KOPT-K1 (cell line): ENCODE results near the gene CTNNA3.

Source experiments
- H3K27ac ChIP-seq: fragments of 200-600 bp; sonication (generic); 2 replicates; pipeline ENCODE4 v1.5.1; 2016; ENCODE audit warnings: antibody characterized with exemption, mild to moderate bottlenecking, low read depth, low read length; ENCODE audit not compliant: poor library complexity, severe bottlenecking
- H3K36me3 ChIP-seq: fragments of 200-600 bp; sonication (generic); 2 replicates; pipeline ENCODE4 v1.5.1; 2017; ENCODE audit warnings: antibody characterized with exemption, mild to moderate bottlenecking, low read length, moderate library complexity; ENCODE audit not compliant: insufficient read depth
- H3K9me3 ChIP-seq: fragments of 200-600 bp; sonication (generic); 2 replicates; pipeline ENCODE4 v1.5.1; 2017; ENCODE audit warnings: antibody characterized with exemption, low read length, mild to moderate bottlenecking; ENCODE audit not compliant: insufficient read depth, poor library complexity, severe bottlenecking

Gene CTNNA3

GRCh38 chr10:66326876-66327275 lies 1369.1 kb downstream of the CTNNA3 start:
- Histone ChIP-seq H3K36me3 (no peaks in the 10 kb centered on the region), H3K27ac (no peak overlapping the region), H3K9me3 (no peaks in the 10 kb centered on the region)

- H3K27ac ChIP-seq = no peak overlapping the region
- H3K9me3 ChIP-seq = no peaks in the 10 kb centered on the region
- H3K36me3 ChIP-seq = no peaks in the 10 kb centered on the region
Observed at GRCh38 chr10:66322777-66323176, 1373.2 kb downstream of the CTNNA3 start.

DNA sequence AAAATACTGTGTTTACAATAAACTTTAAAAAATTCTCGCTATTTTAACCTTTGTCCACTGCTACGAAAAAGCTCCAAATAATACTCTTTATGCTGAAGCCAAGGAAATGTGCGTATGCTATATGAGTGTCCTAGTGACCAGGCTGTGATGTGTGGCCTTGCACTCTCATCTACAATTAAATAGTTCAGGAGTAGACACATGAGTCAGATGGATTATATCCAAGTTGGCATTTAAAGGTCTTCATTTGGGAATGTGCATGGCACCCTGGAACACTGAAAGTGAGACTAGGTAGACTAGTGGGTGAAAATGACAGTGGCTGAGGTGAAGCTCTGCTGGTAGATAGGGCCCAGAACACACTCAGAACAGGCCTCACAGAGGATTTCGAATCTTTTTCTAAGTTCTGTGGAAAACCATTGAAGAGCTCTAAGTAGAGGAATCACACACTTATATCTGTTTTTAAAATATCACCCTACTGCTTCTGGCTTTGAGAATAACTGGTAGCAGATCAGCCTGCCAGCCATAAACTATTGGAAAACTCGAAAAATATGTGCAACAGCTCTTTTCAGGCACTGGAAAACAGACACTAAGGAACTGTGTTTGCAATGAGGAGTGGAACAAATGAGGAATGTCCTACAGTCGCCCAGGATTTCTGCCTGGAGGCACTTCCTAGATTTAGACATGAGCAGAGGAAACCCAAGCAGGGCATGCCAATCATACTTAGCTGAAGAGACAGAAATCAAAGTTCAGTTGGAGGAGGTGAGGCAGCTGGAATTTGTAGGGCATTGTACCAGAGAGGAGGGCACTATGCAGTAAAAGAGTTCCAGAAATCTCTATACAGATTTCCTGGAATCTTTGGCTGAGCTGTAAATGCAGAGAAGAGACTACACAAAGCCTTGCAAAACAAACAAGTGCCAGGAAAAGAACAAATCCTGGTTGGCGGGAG lies 1374.0 kb downstream of the CTNNA3 start:
- no peaks in the 10 kb centered on the region for H3K9me3 ChIP-seq
- no peaks in the 10 kb centered on the region for H3K36me3 ChIP-seq
- H3K27ac ChIP-seq = no peak overlapping the region

DNA sequence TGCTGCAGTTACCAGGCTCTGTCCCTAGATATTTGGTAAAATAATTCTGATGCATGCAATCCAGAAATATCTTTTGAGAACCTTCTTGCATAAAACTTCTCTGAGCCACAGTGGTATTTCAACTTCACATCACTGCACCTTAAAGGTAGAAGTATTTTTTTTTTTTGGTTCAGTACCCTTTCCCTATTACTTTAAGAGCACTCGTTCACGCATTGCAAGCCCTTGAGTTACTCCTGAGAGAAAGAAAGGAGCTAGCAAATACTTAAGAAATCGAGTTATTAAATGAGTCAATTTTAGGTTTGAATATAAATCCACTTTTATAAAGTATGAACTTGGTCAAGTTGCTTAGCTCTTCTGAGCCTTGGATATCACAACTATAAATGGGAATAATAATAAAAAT lies 1377.2 kb downstream of the CTNNA3 start:
- Histone ChIP-seq H3K27ac (no peak overlapping the region), H3K9me3 (no peaks in the 10 kb centered on the region), H3K36me3 (no peaks in the 10 kb centered on the region)

DNA sequence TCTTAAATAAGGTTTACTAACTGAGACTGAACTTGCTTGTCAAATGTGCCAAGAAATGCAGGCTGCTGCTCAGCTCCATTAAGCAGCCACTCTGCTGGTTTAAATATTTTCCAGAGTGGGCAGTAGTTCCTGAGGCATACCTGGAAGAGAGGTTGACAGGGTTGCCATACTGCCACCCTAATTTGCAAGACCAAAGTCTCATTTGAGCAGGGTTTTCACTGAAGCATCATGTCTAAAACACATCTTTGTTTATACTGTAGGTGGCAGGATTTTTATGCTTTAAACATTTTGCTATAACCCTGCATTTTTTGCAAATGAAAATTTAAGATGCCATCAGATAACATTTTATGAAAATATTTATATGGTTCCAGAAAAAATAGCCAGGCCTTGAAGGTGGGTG lies 1388.2 kb downstream of the CTNNA3 start:
- Histone ChIP-seq H3K36me3 (no peaks in the 10 kb centered on the region), H3K9me3 (no peaks in the 10 kb centered on the region), H3K27ac (no peak overlapping the region)

GRCh38 chr10:66301078-66301477 lies 1394.9 kb downstream of the CTNNA3 start:
- no peak overlapping the region for H3K27ac ChIP-seq
- H3K9me3 ChIP-seq = no peaks in the 10 kb centered on the region

GRCh38 chr10:66295602-66296001 lies 1400.4 kb downstream of the CTNNA3 start:
- no peak overlapping the region for H3K27ac ChIP-seq
- no peaks in the 10 kb centered on the region for H3K9me3 ChIP-seq
- H3K36me3 ChIP-seq = no peaks in the 10 kb centered on the region

More at GRCh38 chr10:66301078-66301477, 1394.9 kb downstream of the CTNNA3 start:
- H3K36me3 ChIP-seq = no peaks in the 10 kb centered on the region

- Histone ChIP-seq H3K36me3 (no peaks in the 10 kb centered on the region), H3K9me3 (no peaks in the 10 kb centered on the region), H3K27ac (no peak overlapping the region)
Observed at GRCh38 chr10:66294538-66294937, 1401.5 kb downstream of the CTNNA3 start.

DNA sequence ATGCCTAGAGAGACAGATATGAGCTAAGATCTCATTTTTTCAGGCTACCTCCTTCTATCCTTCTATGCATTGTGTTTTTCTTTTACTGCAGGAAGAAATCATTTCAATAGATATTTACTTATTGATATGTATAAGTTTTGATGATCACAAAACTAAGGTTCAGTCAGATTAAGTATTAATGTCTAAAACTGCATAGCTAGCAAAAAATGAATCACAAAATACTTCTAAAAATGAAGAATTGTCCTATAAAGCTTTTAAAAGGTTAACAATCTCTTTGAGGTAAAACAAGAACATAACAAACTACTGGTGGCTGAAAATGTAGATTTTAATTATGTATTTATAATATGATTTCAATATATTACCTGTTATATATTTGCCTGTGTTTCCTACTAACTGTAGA lies 1403.1 kb downstream of the CTNNA3 start:
- Histone ChIP-seq H3K9me3 (no peaks in the 10 kb centered on the region), H3K27ac (no peak overlapping the region), H3K36me3 (no peaks in the 10 kb centered on the region)

DNA sequence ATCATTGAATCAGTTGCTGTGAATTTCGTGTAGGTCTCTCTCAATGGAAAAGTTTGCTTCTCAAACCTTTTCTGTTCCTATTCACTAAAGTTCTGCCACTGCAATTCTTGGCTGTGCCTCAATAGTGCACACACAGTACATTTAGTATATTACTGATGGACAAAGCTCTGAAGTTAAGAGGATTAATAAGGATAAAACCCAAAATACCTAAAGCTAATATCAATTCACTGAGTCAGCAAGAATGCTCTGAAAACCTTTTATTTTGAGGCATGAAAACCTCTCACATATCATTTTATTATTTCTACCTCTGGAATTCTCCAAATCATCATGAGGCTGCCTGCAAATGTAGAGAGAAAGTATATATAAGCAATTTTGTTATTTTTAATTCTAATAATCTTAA lies 1403.5 kb downstream of the CTNNA3 start:
- no peaks in the 10 kb centered on the region for H3K9me3 ChIP-seq
- H3K36me3 ChIP-seq = no peaks in the 10 kb centered on the region
- H3K27ac ChIP-seq = no peak overlapping the region

- H3K27ac ChIP-seq = no peak overlapping the region
- no peaks in the 10 kb centered on the region for H3K36me3 ChIP-seq
- no peaks in the 10 kb centered on the region for H3K9me3 ChIP-seq
Observed at GRCh38 chr10:66291133-66291532, 1404.9 kb downstream of the CTNNA3 start.

DNA sequence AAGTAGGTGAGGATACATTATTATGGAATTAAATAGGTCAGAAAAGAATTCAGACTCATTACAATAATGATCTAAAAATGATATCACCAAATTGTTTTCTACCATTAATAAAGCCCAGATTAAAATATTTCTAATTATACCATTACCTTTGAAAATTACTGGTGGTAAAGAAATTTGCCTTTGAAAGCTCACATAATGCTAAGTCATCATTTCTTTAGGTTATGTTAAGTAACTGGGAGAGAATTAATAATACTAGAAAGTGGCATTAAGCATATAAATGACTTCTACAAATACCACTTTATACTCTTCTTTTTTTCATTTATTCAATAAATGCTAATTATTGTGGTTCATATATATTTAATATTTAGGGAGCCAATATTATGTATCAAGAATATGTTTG lies 1411.4 kb downstream of the CTNNA3 start:
- Histone ChIP-seq H3K36me3 (no peaks in the 10 kb centered on the region), H3K27ac (no peak overlapping the region), H3K9me3 (no peaks in the 10 kb centered on the region)

DNA sequence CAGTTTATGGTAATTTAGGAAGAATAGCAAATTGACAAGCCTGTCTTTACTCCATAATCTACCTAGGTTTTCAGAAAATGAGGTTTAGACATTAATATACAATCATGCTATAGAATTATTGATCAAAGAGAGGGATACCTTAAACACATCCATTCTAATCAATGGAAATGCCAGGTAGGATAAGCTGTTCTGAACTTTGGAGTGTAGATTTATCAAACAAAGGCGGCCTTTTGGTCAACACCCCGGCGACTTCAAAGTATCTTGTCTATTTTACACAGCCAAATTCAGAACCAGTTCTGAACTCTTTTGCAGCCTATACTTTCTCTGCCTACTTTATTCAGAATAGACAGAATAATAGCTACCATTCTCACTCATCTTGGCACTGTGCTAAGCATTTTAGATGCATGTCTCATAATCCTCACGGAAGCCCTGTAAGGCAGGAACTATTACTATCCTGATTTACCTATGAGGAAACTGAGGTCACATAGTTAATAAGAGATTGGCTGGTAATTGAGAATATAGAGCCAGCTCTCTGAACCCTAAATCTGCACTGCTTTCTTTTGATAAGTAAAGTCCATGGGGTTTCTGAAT lies 1412.0 kb downstream of the CTNNA3 start:
- Histone ChIP-seq H3K36me3 (no peaks in the 10 kb centered on the region), H3K27ac (no peak overlapping the region), H3K9me3 (no peaks in the 10 kb centered on the region)

- Histone ChIP-seq H3K27ac (no peak overlapping the region), H3K36me3 (no peaks in the 10 kb centered on the region), H3K9me3 (no peaks in the 10 kb centered on the region)
Observed at GRCh38 chr10:66283064-66283463, 1412.9 kb downstream of the CTNNA3 start.

DNA sequence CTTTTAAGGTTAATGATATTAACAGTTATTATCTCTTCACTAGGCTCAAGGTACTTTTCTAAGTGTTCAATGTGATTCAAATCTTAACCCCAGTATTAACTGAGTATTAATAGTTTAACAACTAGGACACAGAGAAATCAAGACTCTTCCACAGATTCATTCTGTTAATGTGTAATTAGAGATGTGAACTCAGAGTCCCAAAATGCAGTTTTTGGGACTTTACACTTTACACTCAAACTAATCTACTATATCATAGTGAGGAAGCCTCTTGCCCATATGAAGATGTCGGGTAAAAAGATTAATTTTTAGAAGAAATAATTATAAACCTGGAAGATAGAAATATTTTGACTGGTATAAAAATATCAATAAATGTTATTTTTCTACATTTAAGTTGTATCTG lies 1414.7 kb downstream of the CTNNA3 start:
- Histone ChIP-seq H3K36me3 (no peaks in the 10 kb centered on the region), H3K9me3 (no peaks in the 10 kb centered on the region), H3K27ac (no peak overlapping the region)

DNA sequence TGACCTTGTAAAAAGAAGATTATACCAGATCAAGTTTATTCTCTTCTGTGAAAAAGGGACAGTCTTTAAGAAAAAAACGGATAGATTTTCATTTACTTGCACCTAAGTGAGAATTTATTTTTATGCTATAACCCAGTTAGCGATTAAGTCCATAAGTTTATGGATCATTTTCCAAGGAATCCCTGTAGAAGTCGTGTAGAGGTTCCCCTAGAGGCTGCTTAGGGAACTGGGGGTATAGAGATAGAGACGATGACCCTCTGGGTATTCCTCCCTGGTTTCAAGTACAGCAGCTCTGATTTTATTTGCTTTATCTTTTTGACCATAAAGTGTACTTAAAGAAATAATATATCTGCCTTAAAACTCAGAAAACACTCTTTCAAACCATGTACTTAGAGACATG lies 1418.5 kb downstream of the CTNNA3 start:
- no peak overlapping the region for H3K27ac ChIP-seq
- no peaks in the 10 kb centered on the region for H3K9me3 ChIP-seq
- H3K36me3 ChIP-seq = no peaks in the 10 kb centered on the region
